Duodenal mucosa (tissue), 2 donors: ENCODE data around the gene ZFC3H1.
"Not testable (repeated sequence)": the region's sequence is repeated elsewhere in the genome, so short reads cannot be mapped to it uniquely, and the experiment has no call there.

Experiments used
- H3K27ac ChIP-seq: one replicate; pipeline ENCODE4 v1.7.0; 2013; ENCODE audit warnings: low read depth, low read length
- H3K27me3 ChIP-seq, 2 donors: one replicate each; pipeline ENCODE4 v1.7.0; 2013; ENCODE audit warnings: low read length in 2 of 2, control low read depth in 1 of 2; ENCODE audit not compliant: insufficient read depth in 2 of 2, control insufficient read depth in 1 of 2
- H3K36me3 ChIP-seq, 2 donors: one replicate each; pipeline ENCODE4 v1.7.0; 2013; ENCODE audit warnings: low read length in 2 of 2, control low read depth in 1 of 2; ENCODE audit not compliant: insufficient read depth in 2 of 2, control insufficient read depth in 1 of 2
- H3K4me1 ChIP-seq, 2 donors: one replicate each; pipeline ENCODE4 v1.7.0; 2013; ENCODE audit warnings: low read length in 2 of 2, control low read depth in 1 of 2; ENCODE audit not compliant: insufficient read depth in 2 of 2, control insufficient read depth in 1 of 2
- H3K4me3 ChIP-seq, 2 donors: one replicate each; pipeline ENCODE4 v1.7.0; 2013; ENCODE audit warnings: low read length in 2 of 2, low read depth in 1 of 2
- H3K9ac ChIP-seq, 2 donors: one replicate each; pipeline ENCODE4 v1.7.0; 2013; ENCODE audit warnings: low read length in 2 of 2, low read depth in 1 of 2
- H3K9me3 ChIP-seq, 2 donors: one replicate each; pipeline ENCODE4 v1.7.0; 2013; ENCODE audit warnings: low read length in 2 of 2, control low read depth in 1 of 2; ENCODE audit not compliant: control insufficient read depth in 1 of 2

The ZFC3H1 gene

GRCh38 chr12:71584356-71584755, 79.3 kb downstream of the ZFC3H1 start:
- Histone ChIP-seq H3K4me1 (no peaks in the 10 kb centered on the region), H3K36me3 (no peaks in the 10 kb centered on the region), H3K9me3 (no peaks in the 10 kb centered on the region), H3K27me3 (no peaks in the 10 kb centered on the region), H3K9ac (no peak overlapping the region), H3K27ac (no peak overlapping the region), H3K4me3 (no peak overlapping the region)

GRCh38 chr12:71582925-71583324, 80.7 kb downstream of the ZFC3H1 start:
- H3K36me3 ChIP-seq: no peaks in the 10 kb centered on the region

GRCh38 chr12:71581206-71581605, 82.4 kb downstream of the ZFC3H1 start:
- Histone ChIP-seq H3K4me1 (no peaks in the 10 kb centered on the region), H3K27ac (no peak overlapping the region), H3K9ac (no peak overlapping the region), H3K9me3 (no peaks in the 10 kb centered on the region), H3K27me3 (no peaks in the 10 kb centered on the region), H3K36me3 (no peaks in the 10 kb centered on the region), H3K4me3 (no peak overlapping the region)

More at GRCh38 chr12:71582925-71583324, 80.7 kb downstream of the ZFC3H1 start:
- Histone ChIP-seq H3K9me3 (no peaks in the 10 kb centered on the region), H3K4me3 (no peak overlapping the region), H3K9ac (no peak overlapping the region), H3K27ac (no peak overlapping the region), H3K27me3 (no peaks in the 10 kb centered on the region), H3K4me1 (no peaks in the 10 kb centered on the region)

GRCh38 chr12:71578694-71579258, 84.9 kb downstream of the ZFC3H1 start:
- H3K4me3 ChIP-seq: no peak overlapping the region
- no peak overlapping the region for H3K27ac ChIP-seq
- H3K4me1 ChIP-seq: no peaks in the 10 kb centered on the region
- no peak overlapping the region for H3K9ac ChIP-seq
- H3K27me3 ChIP-seq: no peaks in the 10 kb centered on the region
- H3K9me3 ChIP-seq: no peaks in the 10 kb centered on the region
- no peaks in the 10 kb centered on the region for H3K36me3 ChIP-seq

- Histone ChIP-seq H3K27ac (no peak overlapping the region), H3K9me3 (no peaks in the 10 kb centered on the region), H3K9ac (no peak overlapping the region), H3K4me1 (no peaks in the 10 kb centered on the region), H3K4me3 (no peak overlapping the region), H3K36me3 (no peaks in the 10 kb centered on the region), H3K27me3 (no peaks in the 10 kb centered on the region)
Measured at GRCh38 chr12:71576496-71576895, 87.2 kb downstream of the ZFC3H1 start.

GRCh38 chr12:71569885-71570284, 93.8 kb downstream of the ZFC3H1 start:
- H3K36me3 ChIP-seq, H3K9ac ChIP-seq, H3K9me3 ChIP-seq, H3K27ac ChIP-seq, H3K27me3 ChIP-seq, H3K4me3 ChIP-seq, H3K4me1 ChIP-seq: not testable (repeated sequence)

- no peak overlapping the region for H3K9ac ChIP-seq
- H3K4me3 ChIP-seq: no peak overlapping the region
- no peak overlapping the region for H3K27ac ChIP-seq
Measured at GRCh38 chr12:71567537-71567936, 96.1 kb downstream of the ZFC3H1 start.

GRCh38 chr12:71566655-71567054, 97.0 kb downstream of the ZFC3H1 start:
- H3K9me3 ChIP-seq: no peaks in the 10 kb centered on the region
- no peaks in the 10 kb centered on the region for H3K4me1 ChIP-seq
- no peak overlapping the region for H3K4me3 ChIP-seq
- no peak overlapping the region for H3K9ac ChIP-seq
- H3K27ac ChIP-seq: no peak overlapping the region
- H3K27me3 ChIP-seq: no peaks in the 10 kb centered on the region
- H3K36me3 ChIP-seq: no peaks in the 10 kb centered on the region

More at GRCh38 chr12:71567537-71567936, 96.1 kb downstream of the ZFC3H1 start:
- no peaks in the 10 kb centered on the region for H3K4me1 ChIP-seq
- no peaks in the 10 kb centered on the region for H3K27me3 ChIP-seq
- no peaks in the 10 kb centered on the region for H3K9me3 ChIP-seq
- no peaks in the 10 kb centered on the region for H3K36me3 ChIP-seq

- Histone ChIP-seq H3K36me3 (no peaks in the 10 kb centered on the region), H3K9ac (no peak overlapping the region), H3K27me3 (no peaks in the 10 kb centered on the region), H3K4me3 (no peak overlapping the region), H3K27ac (no peak overlapping the region), H3K4me1 (no peaks in the 10 kb centered on the region), H3K9me3 (no peaks in the 10 kb centered on the region)
Measured at GRCh38 chr12:71565535-71565934, 98.1 kb downstream of the ZFC3H1 start.

- no peak overlapping the region for H3K9ac ChIP-seq
- H3K27ac ChIP-seq: no peak overlapping the region
- H3K9me3 ChIP-seq: no peaks in the 10 kb centered on the region
- no peaks in the 10 kb centered on the region for H3K27me3 ChIP-seq
- H3K4me3 ChIP-seq: no peak overlapping the region
- H3K36me3 ChIP-seq: no peaks in the 10 kb centered on the region
- no peaks in the 10 kb centered on the region for H3K4me1 ChIP-seq
Measured at GRCh38 chr12:71562676-71563595, 100.7 kb downstream of the ZFC3H1 start.
